Measurements from ENCODE around the gene GCN1.

The GCN1 gene

GRCh38 chr12:120230326-120230973, 35.9 kb upstream of the GCN1 start:
- no peak for DNase-seq (ENCODE audit: extremely low read depth in 1 of 2, low read depth in 1 of 2)

- DNase-seq (ENCODE audit: extremely low read depth in 1 of 2, low read depth in 1 of 2), result no peak
Measured at GRCh38 chr12:120229487-120230325, 35.2 kb upstream of the GCN1 start.

DNA sequence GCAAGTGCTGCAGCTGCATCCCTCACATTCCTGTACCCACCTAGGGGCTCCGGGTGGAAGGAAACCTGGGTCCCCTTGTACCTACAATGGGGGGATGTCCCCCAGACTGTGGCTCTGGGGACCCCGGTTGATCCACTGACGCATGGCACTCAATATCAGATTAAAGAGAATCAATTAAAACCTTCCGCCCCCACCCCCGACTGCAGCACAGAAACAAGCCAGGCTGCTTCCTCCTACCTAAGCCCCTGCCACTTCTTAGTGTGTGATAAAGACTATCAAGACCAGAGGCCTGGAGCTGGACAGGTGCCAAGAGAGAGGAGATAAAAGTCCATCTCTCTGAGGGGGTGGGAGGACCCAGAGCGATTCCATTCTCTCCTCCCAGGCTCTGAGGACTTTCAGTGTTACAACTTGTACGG, 34.6 kb upstream of the GCN1 start:
- no peak for DNase-seq (ENCODE audit: extremely low read depth in 1 of 2, low read depth in 1 of 2)

- peak; percentile 72 to 77 for DNase-seq (ENCODE audit: extremely low read depth in 1 of 2, low read depth in 1 of 2)
Measured at GRCh38 chr12:120228291-120229070, 34.0 kb upstream of the GCN1 start.

GRCh38 chr12:120228041-120228290, 33.5 kb upstream of the GCN1 start:
- no peak for DNase-seq (ENCODE audit: extremely low read depth in 1 of 2, low read depth in 1 of 2)

DNA sequence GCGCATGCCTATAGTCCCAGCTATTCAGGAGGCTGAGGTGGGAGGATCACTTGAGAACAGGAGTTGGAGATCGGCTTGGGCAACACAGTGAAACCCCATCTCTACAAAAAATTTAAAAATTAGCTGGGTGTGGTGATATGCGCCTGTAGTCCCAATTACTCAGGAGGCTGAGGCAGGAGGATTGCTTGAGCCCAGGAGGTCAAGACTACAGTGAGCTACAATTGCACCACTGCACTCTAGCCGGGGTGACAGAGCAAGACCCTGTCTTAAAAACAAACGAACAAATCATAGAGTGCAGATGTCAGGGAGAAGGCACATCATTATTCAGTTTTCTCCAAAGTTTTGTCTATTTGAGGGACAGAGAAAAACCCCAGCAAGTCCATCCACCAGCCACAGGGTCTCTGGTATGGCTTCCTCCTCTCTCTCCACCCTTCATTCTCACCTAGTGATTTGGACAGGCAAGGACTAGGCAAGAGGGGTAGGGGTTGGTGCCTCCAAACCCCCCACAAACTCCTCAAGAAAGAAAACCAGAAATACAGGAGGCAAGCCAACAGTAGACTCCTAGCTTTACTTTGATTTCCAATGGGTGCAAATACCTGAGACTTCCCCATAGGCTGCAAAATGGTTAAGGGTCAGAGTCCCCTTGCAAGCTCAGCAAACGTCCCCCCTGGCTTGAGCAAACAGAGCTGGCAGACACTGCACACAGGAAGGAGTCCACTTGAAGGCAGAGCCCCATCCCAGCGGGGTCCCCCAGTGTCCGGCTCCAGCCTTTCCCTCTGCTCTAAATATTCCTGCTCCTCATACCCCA, 32.9 kb upstream of the GCN1 start:
- DNase-seq (ENCODE audit: extremely low read depth in 1 of 2, low read depth in 1 of 2), result no peak

- no peak for DNase-seq (ENCODE audit: extremely low read depth in 1 of 2, low read depth in 1 of 2)
Measured at GRCh38 chr12:120225852-120226640, 31.5 kb upstream of the GCN1 start.

GRCh38 chr12:120225200-120225558, 30.7 kb upstream of the GCN1 start:
- no peak for DNase-seq (ENCODE audit: extremely low read depth in 1 of 2, low read depth in 1 of 2)

GRCh38 chr12:120224304-120225199, 30.0 kb upstream of the GCN1 start:
- no peak for DNase-seq (ENCODE audit: extremely low read depth in 1 of 2, low read depth in 1 of 2)

DNA sequence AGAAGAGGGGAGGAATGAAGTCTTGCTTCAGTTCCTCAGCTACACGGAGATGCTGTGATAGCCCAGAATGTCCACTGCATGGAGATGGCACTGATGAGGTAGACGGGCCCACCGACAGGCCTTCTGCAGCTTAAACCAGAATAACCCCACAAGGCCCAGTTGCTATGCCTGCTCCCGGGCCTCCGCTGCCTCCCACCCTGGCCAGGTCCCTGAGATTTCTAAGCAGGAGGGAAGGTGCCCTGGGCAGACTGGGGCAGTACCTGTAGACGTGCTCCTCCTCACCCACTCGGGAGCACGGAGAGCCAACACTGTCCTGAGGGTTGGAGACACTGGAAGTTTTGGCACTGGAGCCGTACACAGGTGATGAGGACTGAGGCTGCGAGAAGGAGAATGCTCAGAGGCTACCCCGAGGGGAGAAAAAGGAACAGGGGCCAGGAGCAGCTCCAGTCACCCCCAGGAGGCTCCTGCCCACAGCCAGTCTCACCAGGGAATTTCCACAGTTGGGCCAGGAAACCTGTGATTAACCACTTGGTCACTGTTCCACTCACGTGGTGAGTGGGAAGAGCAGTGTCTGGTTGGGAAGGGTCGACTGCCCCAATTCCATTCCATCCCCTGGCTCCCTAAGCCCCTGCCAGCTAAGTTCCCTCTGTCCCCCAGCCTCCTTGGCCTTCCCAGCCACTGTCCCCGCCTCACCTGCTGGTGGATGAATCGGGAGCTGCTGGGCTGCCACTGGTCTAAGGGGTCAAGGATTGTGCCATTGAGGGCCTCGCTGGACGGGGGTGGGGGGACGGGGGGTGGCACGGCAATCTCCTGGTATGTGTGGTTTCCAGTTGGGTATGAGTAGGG, 29.2 kb upstream of the GCN1 start:
- DNase-seq (ENCODE audit: extremely low read depth in 1 of 2, low read depth in 1 of 2), result no peak

DNA sequence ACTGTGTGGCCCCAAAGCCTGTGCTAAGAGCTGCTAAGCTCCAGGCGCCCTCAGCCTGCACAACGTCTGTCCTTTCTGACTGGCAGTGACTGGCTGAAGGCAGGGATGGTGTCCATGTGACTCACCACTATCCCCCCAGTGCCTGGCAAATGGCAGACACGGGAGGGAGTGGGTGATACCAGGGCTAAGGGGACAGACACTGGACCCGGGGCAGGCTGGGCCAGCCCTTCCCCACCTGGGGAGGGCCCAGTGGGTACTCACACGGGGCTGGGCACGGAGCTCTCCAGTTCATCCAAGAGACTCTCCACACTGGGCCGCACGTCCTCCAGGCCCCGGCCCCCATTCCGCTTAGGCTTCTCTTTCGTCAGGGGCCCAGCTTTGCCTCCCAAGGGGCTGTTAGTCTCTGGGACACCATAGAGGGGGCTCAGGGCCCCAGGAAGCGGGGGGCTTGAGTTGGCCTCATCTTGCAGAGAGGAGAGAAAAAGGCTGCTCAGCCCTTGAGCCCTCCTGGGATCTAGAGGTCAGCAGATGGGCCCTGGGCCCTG, 27.8 kb upstream of the GCN1 start:
- no peak for DNase-seq (ENCODE audit: extremely low read depth in 1 of 2, low read depth in 1 of 2)

GRCh38 chr12:120221576-120221900, 27.0 kb upstream of the GCN1 start:
- DNase-seq (ENCODE audit: extremely low read depth in 1 of 2, low read depth in 1 of 2), result no peak

DNA sequence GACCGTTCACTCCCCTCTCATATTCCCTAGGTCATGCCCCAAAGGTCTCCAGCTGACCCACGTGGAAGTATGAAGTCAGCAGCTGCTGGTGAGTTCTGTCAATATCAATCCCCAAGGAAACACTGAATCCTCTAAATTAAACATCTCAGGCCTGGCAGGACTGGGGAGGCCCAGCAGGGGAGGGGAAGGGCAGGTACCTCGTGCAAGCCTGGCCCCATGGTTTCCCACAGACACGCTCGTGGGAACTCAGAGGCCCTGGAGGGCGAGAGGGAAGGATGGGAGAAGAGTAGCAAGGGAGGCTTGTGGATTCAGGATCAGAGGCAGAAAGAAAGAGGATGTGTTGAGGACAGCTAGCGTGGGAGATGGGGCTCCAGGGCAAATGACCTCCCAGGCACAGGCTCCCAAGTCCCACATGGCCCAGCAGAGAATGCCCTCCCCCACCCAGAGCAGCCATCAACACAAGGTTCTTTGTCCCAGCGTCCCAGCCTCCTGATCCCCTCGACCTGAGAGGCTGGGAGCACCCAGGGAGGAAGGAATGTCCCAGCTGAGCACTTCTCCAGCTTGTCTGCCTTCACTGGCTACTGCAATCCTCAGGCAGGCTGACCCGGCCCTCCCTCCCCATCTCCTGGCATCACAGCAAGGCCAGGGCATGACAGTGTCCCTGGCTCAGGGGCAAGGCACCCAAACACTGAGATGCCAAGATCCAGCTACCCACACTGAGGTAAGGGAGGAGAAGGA, 26.5 kb upstream of the GCN1 start:
- DNase-seq (ENCODE audit: extremely low read depth in 1 of 2, low read depth in 1 of 2), result no peak

DNA sequence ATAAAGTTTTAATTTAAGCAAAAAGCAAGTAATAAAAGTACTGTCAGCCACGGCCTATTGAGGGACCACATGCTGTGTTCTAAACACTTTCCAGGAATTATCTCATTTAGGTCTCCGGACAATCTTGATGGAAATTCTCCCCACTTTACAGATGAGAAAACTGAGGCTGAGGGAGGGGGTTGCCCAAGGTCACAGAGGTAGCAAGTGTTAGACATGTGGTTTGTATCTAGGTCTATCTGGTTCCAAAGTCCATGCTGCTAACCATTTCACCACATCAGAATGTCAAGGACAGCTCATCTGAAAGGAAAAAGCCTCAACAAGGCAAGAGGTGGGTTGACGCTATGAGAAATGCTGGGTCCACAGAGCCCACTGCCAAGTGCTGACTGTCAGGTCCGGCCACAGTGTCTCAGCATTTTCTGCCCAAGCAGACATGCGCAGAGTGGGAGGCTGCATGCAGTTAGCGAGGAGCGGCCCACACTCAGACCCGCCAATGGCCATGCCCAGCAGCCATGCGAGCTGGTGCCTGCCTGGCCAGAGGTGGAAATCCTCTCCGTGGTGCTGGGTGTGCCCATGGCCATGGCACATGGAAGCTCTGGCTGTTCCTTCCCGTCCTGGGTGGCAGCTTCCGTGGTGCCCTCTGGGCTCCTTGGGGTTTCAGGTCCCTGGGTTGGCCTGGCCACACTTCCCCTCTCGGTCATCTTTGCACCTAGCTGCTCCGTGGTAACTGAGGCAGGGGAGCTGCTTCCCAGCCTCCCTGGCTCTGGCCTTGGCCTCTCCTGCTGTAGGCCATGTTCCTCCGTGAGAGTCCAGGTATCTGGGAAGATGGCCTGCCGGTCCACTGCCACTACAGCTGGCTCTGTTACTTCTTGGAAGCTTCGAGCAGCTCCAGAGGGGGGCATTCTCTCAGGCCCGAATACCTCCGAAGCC, 24.4 kb upstream of the GCN1 start:
- DNase-seq (ENCODE audit: extremely low read depth in 1 of 2, low read depth in 1 of 2), result no peak

DNA sequence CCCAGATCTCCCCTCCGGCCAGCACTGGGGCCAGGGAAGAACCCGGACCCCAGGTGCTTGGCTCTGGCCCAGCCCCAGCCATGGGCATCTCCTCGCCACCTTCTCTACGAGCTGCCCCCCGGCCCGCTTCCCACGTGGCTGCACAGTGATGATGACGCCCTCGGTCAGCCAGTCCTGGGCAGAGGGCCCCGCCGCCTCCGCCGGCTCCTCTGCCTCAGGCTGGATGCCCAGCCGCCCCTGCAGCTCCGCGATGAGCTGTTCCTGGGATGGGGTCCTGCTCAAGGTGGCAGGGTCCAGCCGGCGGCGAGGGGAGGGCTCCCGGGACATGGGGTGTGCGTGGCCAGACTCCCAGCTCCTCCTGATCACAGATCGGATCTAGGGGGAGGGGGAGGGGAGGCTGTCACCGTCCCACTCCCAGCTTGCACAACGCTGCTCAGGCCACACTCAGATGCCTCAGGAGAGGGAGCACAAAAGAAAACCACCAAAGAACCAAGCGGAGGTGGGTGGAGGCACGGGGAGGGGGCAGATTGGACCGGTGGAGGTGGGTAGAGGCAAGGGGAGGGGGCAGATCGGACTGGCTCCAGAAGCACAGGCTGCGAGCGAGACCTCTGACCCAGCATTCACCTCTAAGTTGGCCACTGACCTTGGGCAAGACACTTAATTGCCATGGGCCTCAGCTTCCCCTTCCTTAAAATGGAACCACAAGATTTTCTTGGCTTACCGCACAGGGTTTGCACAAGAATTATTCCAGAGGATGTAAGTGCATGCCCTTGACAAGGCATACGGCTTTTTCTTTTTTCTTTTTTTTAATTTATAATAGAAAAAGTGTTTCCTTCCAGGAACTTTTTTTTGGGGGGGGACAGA, 22.5 kb upstream of the GCN1 start:
- DNase-seq (ENCODE audit: extremely low read depth in 1 of 2, low read depth in 1 of 2), result no peak
